ENCODE data around the gene CDC14A. TPM values are rescaled to one million over a fixed set of nuclear protein-coding genes. Genes with fewer than 3 reads are reported as not detected.

The CDC14A gene
- total RNA-seq, 4 donors from 2014 or later: 12.1 to 20.6 (median 16.8) TPM

GRCh38 chr1:100359139-100359538, 6.8 kb downstream of the CDC14A start:
- TF ChIP-seq CTCF (IDR thresholded peaks at IDR 0.05; ENCODE audit: low read depth): no peak

DNA sequence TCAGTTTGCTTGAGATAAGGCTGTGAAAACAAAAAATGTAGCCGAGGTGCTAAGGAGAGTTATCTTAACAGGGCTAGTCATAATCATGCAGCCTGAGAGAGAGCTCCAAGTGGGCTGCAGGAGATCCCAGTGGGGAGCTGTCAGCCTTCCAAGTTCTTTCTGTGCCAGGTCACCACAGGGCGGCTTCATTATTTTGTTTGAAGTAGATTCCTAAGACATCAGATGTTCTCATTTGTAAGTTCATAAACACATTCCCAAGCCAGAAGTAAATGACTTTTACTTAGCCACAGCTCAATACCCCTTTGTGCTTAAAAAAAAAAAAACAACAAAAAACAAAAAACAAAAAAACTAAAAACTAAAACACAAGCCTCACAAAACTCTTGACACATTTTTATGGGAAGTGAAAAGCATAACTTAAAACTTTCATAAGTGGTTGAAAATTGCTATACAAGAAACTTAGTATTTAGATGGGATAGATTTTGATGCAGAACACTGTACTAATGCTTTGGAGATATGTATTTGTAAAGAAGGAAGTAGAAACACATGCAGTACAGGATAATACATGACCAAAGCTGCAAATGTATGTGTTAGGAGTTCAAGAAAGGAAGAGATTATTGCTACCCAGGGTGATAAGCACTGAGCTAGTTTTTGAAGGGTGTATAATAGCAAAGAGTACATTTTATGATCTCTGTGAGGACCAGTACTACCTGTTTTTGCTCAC, 8.6 kb downstream of the CDC14A start:
- no peak for TF ChIP-seq CTCF (IDR thresholded peaks at IDR 0.05; ENCODE audit: low read depth)

- no peak for TF ChIP-seq CTCF (IDR thresholded peaks at IDR 0.05; ENCODE audit: low read depth)
Observed at GRCh38 chr1:100361511-100362089, 9.3 kb downstream of the CDC14A start.

- no peak for TF ChIP-seq CTCF (IDR thresholded peaks at IDR 0.05; ENCODE audit: low read depth)
Observed at GRCh38 chr1:100362821-100363466, 10.6 kb downstream of the CDC14A start.

DNA sequence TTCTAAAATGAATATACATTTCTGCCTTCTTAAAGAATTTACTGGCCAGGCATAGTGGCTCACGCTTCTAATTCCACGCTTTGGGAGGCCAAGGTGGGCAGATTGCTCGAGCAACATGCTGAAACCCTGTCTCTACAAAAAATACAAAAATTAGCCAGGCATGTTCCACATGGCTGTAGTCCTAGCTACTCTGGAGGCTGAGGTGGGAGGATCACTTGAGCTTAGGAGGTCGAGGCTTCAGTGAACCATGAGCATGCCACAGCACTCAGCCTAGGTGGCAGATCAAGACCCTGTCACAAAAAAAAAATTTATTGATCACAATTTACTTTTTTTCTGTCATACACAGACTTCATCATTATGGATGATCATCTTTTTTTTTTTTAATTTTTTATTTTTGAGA, 11.5 kb downstream of the CDC14A start:
- TF ChIP-seq CTCF (IDR thresholded peaks at IDR 0.05; ENCODE audit: low read depth): no peak

DNA sequence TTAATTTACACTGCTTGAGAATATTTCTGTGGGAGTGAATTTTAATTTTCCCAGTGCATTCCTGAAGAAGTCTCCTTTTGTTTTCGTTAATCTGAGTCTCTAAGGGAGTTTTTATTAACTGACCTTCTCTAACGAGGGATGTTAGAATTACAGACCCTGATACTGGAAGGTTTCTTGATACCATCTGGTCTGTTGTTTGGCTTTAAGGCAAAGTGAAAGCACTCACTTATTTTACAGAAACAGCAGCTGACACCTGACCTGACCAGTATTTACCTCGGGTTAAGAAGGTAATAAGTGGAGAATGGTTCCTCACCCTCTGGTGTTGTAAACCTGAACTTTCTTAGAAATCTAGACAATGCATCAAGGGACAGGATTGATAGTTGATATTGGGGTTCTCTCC, 12.4 kb downstream of the CDC14A start:
- no peak for TF ChIP-seq CTCF (IDR thresholded peaks at IDR 0.05; ENCODE audit: low read depth)

GRCh38 chr1:100366209-100366525, 13.9 kb downstream of the CDC14A start:
- no peak for TF ChIP-seq CTCF (IDR thresholded peaks at IDR 0.05; ENCODE audit: low read depth)
